ENCODE data around the gene MRPS34. TPM values are rescaled to one million over a fixed set of nuclear protein-coding genes. Genes with fewer than 3 reads are reported as not detected.

MRPS34 gene
- total RNA-seq, 1 donor from 2014 or later, result 118 TPM

GRCh38 chr16:1794908-1795666 is 22.2 kb upstream of the MRPS34 start:
- intact Hi-C loops (cut with micrococcal nuclease), result no loop called here

GRCh38 chr16:1794221-1794871 is 21.4 kb upstream of the MRPS34 start:
- intact Hi-C loops (cut with micrococcal nuclease), result no loop called here

GRCh38 chr16:1793578-1794220 is 20.8 kb upstream of the MRPS34 start, which contains the start of gene IGFALS:
IGFALS (minus strand) TSS chr16:1793705; CDS start chr16:1793652, 53 bp downstream.
- intact Hi-C loops (cut with micrococcal nuclease), result no loop called here

- intact Hi-C loops (cut with micrococcal nuclease), result no loop called here
Observed at GRCh38 chr16:1792836-1793577, 20.1 kb upstream of the MRPS34 start.

DNA sequence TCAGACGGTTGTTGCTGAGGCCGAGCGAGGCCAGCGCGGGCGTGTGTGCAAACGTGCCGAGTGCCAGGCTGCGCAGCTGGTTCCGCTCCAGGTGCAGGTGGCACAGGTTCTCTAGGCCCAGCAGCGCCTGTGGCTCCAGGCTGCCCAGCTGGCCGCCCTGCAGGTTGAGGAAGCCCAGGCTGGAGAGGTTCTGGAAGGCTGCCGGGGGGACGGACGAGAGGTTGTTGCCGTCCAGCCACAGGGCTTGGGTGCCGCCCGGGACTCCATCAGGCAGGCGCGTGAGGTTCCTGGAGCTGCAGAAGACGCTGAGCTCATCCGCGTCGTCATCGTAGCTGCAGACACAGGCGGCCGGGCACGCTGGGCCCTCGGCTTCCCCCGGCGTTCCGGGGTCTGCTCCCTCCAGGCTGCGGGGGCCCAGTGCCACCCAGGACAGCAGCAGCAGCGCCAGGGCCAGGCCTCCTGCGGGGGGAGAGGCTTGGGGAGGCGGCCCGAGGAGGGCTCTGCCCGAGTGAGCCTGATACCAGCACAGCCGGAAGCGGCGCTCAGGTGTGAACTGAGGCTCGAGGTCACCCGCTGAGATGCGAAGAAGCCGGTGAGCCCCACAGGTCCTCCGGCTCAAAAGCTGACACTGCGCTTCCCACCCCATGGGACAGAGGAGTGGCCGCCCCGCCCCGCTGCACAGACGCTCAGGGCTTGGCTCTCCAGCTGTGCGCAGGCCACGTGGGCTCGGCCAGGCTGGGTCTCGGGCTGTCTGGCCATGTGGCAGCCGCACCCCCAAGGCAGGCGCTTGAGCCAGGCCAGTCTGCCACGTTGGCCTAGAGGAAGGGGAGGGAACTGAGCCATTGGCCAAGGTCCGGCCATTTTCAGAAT is 19.2 kb upstream of the MRPS34 start:
- intact Hi-C loops (cut with micrococcal nuclease), result no loop called here

DNA sequence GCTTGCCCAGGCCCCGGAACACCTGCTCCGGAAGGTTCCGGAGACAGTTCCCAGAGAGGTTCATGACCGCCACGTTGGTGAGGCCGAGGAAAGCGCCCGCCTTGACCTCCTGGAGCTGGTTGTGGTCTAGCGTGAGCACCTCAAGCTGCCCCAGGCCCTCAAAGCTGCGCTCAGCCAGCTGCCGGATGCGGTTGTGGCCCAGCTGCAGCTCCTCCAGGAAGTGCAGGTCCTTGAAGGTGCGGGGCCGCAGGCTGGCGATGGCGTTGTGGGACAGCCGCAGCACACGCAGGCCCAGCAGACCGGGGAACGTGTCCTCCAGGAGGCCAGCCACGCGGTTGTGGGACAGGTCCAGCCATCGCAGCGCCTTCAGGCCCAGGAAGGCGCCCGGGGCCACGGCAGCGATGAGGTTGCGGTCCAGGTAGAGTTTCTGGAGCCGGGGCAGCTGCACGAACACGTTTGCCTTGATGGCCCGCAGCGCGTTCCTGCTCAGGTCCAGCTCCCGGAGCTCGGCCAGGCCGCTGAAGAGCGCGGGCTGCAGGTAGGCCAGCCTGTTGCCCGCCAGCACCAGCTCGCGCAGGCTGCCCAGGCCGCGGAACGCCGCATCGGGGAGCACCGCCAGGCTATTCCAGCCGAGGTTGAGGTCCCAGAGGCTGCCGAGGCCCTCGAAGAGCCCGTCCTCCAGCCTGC is 18.5 kb upstream of the MRPS34 start:
- intact Hi-C loops (cut with micrococcal nuclease), result no loop called here

GRCh38 chr16:1790611-1791255 is 17.8 kb upstream of the MRPS34 start:
- intact Hi-C loops (cut with micrococcal nuclease), result no loop called here

DNA sequence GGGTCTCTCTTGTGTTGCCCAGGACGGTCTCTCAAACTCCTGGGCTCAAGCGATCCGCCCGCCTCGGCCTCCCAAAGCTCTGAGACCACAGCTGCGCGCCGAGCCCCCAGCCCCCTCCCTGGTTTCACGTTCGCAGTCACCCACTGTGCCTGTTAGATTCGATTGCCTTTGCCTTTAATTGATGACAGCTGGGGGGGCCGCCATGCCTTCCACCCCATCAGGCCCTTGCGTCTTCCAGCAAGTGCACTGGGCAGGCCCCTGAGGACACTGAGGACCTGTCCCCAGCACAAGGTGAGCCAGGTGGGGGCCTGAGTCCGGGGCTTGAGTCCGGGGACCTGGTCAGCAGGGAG is 17.3 kb upstream of the MRPS34 start:
- intact Hi-C loops (cut with micrococcal nuclease), result no loop called here

DNA sequence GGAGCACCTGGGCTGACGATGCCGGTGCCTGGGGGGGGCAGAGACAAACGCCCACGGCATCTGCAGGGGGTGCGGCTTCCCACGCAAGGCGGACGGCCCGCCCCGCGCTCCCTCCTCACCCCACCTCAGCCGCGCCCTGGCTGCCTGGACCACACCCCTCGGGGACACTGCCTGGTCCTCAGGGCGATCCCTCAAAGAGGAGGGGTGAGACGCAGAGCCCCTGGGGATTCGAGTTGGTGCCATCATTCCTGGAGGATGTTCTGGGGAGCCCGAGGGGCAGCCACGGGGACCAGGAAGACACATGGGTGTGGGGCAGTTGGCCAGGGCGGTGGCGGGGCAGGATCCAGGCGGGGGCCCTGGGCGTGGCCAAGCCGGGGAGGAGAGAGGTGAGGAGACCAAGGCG is 16.7 kb upstream of the MRPS34 start:
- intact Hi-C loops (cut with micrococcal nuclease), result no loop called here

DNA sequence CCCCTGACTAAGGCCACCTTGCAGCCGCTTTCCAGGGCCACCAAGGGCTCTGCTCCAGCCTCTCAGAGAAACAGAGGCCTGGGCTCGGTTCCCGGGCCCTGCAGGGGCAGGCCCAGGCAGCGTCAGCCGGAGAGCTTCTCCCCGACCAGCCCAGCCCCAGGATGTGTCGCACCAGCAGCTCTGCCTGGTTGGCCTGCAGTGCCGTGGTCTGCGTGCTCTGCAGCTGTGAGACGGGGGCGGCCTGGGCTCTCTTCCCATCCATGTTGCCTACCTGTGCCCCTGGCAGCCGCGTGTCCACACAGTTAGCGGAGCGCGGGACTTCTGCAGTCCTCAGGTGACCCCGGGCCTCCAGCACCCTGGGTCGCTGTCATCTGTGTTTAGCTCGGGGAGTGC is 15.8 kb upstream of the MRPS34 start:
- intact Hi-C loops (cut with micrococcal nuclease), result no loop called here

GRCh38 chr16:1788095-1788707 is 15.3 kb upstream of the MRPS34 start:
- intact Hi-C loops (cut with micrococcal nuclease), result no loop called here

DNA sequence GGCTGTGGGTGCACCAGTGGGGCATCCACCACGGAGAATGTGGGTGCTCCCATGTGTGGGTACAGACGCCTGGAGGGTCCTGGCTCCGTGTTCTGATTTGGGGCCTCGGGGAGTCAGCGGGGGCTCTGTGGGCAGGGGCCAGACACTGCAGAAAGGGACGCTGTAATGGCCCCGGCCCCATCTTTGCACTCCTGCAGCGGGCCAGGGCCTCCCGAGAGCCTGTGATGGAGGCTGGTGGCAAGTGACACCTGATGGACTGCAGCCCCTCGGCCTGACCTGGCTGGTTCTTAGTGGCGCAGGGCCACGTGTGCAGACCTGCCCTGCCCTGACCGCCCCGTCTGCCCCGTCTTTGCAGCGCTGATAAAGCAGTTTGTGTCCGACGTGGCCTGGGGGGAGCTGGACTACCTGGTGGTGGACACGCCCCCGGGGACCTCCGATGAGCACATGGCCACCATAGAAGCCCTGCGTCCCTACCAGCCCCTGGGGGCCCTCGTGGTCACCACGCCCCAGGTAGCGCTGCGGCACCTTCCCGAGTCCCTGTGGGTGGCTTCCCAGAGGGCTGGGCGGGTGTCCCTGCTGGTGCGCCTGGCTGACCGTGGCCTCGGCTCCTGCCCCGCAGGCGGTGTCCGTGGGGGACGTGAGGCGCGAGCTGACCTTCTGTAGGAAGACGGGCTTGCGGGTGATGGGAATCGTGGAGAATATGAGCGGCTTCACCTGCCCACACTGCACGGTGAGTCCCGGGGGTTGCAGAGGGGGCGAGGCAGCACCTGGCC is 14.6 kb upstream of the MRPS34 start:
- intact Hi-C loops (cut with micrococcal nuclease), result loop anchor here (1.0 kb wide), 1 partner anchor 32 kb away; no protein-coding TSS in a partner anchor

DNA sequence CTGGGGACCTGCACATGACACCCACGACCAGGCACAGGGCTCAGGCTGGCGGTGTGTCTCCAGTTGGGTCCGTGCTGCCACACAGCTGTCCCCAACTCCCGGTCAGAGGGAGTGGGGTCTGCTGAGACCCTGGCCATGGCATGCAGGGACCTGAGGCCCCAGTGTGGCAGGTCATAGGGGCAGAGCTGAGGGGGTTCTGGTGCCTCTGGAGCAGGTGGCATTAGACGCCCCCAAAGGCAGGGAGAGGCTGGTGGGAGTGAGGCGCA is 14.1 kb upstream of the MRPS34 start:
- intact Hi-C loops (cut with micrococcal nuclease), result loop anchor here (1.0 kb wide), 1 partner anchor 32 kb away; no protein-coding TSS in a partner anchor

DNA sequence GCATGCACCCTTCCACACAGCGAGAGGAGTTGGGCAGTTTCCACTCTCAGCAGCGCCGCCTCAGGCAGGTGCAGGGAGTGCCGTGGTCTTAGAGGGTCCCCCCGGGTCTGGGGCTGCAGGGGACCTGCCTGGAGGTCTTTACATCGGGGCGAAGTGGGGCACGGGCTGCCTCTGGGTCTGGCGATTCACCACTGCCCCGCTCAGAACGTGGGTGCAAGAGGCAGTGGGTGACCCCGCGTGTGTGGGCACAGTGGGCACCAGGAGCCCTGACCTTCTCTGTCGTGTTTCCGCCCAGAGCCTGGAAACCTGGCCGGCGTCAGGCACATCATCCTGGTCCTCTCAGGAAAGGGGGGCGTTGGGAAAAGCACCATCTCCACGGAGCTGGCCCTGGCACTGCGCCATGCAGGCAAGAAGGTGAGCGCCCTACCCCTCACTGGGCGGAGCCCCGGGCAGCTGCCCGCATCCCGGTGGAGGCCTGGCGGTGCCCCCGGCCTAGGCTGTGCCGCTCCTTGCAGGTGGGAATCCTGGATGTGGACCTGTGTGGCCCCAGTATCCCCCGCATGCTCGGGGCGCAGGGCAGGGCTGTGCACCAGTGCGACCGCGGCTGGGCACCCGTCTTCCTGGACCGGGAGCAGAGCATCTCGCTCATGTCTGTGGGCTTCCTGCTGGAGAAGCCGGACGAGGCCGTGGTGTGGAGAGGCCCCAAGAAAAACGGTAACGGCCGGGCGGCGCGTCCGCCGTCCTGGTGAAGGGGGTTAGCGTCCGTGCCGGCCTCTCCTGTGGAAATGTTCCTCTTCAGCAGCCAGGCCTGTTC is 13.5 kb upstream of the MRPS34 start:
- intact Hi-C loops (cut with micrococcal nuclease), result loop anchor here (1.0 kb wide), 1 partner anchor 33 kb away; no protein-coding TSS in a partner anchor

GRCh38 chr16:1785846-1786170 is 12.9 kb upstream of the MRPS34 start:
- intact Hi-C loops (cut with micrococcal nuclease), result no loop called here

DNA sequence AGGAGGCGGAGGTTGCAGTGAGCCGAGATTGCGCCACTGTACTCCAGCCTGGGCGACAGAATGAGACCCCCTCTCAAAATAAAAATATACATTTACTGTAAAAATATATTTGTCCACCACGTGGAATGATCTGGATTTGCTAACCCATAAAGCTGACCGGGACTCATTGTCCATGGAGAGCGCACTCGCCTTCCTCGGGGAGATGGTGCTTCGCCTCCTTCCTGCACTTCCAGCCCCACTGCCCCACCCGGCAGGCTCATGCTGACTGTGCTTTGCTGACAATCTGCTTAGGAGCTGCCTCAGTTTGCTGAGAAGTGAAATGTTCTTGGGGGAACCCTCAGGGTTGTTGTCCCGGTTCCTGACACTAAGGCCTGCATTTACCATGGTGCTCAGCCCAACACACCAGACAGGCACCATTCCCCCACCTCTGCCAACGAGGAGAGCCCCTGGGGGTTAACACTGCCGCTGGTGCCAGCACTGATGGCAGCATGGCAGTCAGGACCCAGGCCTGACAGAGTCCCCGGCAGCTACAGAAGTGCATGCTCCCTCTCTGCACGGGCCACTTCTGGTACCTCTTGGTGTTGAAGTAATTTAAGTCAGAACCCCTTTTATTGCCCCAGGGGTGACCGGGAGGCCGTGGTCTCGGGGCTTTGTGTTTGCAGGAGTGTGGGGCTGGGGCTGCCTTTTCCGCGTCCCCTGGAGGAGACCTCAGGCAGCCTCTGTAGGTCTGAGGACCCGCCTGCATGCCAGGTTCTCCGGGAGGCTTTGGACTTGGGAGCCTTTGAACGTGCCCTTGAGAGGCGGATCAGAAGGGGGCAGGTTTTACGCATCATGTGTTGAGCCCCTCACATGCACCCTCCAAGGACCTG is 12.3 kb upstream of the MRPS34 start:
- intact Hi-C loops (cut with micrococcal nuclease), result no loop called here
